GM18499 (cell line): ENCODE data around the gene CDK1.
A peak's percentile ranks its signal among the peaks of the same experiment; 100 is the strongest.
"Not testable (repeated sequence)": the region's sequence is repeated elsewhere in the genome, so short reads cannot be mapped to it uniquely, and the experiment has no call there.

Experiments
- ATAC-seq: cut with Tn5 transposase; IDR thresholded peaks from one replicate; pipeline ENCODE4 v1.9.1; 2021; ENCODE audit warnings: moderate number of reproducible peaks; ENCODE audit not compliant: insufficient read depth, unreplicated experiment

Gene CDK1

DNA sequence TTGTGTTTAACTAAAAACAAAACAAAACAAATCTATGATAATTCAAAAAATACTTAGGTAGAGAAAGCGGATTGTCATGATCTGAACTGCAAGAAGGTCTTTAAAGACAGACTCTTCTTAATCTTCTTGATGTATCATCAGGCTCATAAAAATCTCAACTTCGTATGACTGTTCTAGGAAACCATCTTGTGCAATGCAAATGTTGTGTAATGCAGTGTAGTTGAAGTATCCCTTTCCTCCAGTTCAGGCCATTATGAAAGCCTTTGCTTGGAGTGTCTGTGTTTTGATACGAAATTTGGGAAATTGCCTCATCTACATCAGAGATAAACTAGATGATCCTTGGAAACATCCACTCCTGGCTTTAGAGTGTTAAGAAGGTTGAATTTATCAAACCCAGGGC, 30.9 kb downstream of the CDK1 start:
- ATAC-seq = no peak

DNA sequence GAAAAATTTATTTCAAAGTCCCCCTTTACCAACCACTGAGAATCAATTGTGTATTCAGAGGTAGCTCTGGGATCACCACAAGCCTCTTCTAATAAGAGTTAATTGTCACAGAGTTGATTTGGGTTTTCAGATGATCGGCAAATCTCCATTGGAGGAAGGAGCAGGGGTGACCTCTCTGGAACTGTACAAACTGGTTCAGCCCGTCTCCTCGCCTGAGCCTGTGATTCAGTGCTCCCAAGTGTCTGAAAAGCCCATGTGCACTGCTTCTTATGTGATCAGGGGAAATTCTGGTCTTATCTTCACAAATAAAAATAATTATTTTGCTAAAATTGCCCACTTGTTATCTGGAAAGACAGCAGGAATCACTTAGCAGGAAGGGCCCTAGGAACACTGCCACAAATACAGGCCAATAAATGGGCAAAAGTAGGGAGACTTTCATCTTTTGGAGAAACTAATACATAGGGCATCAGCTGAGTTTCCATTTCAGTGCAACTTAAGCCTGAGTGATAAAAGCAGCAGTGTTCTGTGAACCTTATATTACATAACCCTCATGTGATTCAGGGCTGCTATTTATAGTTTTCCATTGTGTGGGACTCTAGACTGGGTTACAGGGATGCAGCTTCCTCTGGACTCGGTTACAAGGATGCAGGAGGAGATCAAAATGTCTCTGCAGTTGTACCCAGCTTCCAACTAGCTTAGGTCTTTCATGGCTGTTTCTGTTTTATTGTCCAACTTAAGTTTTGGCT, 32.3 kb downstream of the CDK1 start:
- ATAC-seq = no peak

DNA sequence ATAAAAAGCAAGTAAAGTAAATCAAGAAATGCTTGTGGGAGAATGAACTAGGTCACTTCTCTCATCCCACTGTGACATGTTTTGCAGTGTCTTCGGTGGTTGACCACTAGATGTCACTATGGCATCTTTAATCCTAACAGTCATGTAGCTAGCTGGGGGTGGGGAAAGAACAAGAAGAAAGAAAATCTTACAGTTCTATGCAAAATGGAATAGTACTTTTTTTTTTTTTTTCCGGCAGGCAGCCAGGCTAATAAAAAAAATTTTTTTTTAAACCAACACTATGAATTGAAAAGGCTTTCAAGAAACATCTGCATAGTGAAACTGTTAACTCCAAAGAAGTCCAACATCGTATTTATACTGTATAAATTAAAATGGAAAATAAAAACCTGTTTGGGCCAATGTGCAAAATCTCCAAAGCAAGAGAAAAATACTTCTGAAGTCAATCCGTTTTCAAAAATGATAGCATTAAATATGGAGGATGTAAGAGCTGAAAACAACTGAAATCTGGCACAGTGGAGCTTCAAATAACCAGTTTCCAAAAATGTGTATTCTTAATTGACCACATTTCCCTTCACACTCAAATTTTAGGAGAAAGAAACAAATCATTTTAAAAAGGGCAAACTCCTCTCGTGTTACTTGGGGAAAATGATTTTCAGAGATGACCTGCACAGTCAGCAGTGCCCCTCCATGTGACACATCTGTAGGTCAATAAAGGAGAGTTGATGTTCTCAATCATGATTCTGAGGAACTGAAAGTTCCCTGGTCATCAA, 38.5 kb downstream of the CDK1 start:
- ATAC-seq = peak; percentile 75

DNA sequence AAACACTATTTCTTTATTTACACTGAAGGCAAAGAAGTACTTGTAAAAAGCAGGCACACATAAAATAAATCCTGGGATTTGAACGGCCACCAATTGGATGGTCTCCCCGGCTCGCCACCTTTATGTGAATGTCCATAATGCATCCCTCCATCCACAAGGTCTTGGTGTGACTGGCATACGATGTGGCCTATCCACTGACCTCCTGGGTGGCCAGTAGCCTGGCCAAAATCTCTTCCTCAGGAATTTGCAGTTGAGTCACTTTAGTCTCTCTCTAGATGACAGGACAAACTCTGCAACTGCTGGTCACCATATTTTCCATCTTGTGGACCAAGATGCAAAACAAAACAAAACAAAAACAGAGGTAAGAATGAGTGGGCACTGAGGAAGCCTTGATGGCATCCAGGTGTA, 39.1 kb downstream of the CDK1 start:
- ATAC-seq = no peak

DNA sequence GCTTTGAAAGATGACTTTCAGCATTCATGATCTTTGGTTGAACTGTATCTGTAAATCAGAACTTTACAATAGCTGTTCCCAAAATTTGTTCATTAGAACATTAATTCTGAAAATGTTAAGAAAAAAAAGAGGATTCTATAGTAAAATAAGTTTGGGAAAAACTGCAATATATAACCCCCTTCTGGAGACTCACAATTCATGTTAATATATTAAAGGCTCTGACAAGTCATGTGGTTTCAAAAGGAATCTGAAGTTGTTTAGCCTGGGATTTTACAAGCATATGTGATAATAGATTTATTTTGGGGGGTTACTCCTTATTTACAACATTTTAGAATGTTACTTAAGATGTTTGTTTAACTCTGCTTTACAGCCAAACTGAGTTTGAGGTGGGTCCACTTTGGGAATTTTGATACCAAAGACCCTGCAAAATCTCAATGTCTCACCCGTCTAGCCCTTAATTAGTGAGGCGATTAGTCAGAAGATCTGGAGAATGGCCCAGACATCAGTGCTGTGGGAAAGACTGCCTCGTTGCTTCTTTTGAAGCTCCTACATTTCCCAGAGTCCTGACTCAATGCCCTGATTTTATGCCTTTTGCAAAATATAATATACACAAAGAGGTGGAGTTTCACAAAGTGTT, 40.0 kb downstream of the CDK1 start:
- no peak for ATAC-seq

DNA sequence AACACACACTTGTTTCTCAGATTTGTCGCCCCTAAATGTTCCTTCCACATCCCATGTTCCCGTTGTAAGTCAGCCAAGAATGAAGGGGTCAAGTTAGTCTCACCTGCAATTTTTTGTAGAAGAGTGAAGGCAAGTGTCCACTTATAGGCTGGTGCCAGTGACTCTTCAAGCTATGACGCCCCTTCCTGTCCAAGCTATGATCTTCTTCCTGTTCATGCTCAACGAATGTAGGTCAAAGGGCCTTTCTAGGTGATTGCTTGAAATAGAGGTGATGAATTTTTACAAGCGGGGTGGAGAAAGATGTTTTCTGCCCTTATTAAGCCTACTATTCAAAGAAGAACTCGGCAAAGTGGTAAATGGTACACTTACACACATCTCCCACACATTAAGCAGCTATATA, 41.0 kb downstream of the CDK1 start:
- ATAC-seq = no peak

DNA sequence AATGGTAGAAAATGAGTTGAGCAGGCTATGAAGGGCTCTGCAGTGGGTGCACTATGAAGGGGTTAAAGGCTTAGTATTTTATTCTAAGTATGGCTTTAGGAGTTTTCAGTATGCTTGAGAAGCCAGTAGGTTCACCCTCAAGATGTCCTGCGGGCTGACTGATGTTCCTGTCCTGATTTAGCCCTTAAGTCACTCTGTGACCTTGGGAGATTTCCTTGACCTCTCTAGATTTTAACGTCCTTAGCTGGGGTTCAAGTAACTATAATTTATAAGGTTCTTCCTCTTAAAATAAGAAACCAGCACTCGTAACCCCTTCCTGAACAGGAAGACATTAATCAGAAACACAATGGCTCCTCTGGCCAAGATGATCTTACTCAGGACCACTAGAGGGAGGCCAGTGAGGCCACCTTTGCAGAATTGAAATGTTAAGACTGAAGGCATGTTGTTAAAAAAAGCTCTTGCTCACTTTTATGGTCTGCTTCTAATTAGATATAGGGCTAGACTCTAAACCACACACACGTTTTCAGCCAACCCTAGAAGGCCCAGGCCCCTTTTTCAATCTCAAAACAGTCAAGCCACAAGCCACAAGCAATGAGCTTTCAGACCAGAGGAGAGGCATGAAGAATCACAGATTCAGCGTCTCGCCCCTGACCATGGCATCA, 41.9 kb downstream of the CDK1 start:
- peak; percentile 46 for ATAC-seq

DNA sequence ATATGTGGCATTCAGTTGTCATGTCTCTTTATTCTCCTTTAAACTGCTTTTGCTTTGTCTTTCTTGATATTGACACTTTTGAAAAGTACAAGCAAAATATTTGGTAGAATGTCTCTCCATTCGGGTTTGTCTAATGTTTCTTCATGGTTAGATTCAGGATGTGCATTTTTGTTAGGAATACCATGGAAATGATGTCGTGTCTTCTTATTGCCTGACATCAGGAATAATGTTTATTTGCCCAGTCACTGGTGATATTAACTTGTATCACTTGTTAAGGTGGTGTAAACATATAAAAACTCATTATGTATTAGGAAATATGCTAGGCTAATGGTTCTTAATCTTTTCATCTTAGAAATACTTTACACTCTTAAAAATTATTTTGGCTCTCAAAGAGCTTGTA, 43.4 kb downstream of the CDK1 start:
- no peak for ATAC-seq

DNA sequence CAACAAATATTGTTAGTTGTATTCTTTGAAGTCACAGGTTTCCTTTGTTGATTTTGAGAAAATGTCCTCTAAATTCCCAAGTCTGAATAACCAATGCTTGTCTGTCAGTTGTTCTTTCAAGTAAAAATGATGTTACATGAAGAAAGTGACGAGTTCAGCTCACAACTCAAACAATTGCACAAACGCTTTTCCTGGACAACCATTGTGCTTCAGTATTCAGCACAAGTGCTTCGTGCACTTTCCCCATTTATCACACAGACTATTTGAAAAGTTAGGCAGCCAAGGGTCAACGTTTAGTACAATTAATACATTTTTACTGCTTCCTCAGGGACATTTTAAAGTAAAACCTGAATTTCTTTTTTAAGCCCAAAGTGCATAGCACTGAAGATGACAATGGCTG, 44.5 kb downstream of the CDK1 start:
- ATAC-seq = no peak

DNA sequence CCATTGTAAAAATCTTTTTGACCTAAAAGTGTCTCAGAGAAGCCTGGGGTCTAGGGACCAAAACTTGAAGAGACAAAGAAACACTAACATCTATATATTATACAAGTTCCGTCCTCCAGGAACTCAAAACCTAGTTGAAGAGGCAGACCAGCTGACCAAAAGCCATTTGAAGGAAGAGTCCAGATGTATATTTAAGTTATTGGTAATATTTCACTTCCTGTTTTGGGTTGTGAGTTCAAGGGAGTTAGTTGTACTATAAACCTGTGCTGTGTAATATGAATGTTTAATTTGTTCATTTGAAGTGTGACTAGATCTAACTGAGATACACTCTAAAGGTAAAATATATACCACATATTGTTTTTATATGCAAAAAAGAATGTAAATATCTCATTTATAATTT, 45.0 kb downstream of the CDK1 start:
- no peak for ATAC-seq

DNA sequence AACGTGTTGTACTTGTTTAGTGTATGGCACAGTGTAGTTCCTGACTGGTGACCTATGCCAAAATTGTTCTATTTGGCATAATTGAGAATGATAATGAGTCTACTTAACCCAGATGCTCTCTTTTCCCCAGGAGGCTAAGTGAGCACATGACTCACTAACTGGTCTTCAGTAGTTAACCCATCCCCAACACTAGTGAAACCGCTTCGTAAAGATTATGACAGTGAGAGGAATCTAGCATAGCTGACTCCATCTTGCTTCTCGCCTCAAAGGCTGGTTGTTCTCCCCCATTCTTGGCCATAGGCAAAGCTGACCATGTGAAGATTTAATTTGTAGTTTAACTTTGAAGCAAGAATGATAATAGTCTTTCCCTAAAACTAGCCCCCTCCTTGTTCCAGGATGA, 47.2 kb downstream of the CDK1 start:
- no peak for ATAC-seq

DNA sequence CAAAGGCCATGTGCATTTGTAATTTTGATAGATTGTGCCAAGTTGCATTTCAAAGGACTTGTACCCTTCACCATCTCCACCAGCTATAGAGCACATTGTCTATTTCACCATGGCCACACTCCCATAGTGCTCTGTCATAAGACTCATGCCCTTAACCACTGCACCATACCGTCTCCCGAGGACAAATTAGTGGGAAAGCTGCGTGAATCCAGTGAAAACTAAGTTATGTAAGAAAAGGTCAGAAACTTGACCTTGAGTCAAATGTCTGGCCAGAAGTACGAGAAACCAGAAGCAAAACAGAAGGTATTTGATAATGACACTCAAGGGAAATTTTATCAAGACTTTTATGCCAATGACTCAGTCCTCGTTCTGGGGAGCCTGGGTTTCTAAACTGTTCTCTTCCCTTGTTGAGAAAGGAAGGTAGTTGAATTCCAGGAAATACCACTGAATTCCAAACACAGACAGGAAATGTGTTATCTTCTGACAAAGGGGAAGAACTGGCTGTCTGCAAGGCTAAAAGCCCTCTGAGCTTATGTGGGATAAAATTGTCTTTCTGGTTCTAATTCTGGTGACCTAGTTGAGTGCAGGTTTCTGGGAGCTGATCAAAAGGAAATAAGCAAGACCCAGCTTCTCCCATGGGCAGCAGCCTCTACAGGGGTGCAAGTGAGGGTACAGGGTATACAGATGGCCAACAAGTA, 49.7 kb downstream of the CDK1 start:
- ATAC-seq = no peak

DNA sequence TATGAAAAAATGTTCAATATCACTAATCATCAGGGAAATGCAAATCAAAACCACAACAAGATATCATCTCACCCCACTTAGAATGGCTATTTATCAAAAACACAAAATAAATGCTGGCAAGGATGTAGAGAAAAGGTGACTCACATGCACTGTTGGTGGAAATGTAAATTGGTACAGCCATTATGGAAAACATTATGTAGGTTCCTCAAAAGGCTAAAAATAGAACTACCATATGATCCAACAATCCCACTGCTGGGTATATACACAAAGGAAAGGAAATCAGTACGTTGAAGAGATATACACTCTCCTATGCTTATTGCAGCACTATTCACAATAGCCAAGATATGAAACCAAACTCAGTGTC, 50.2 kb downstream of the CDK1 start:
- ATAC-seq = no peak

DNA sequence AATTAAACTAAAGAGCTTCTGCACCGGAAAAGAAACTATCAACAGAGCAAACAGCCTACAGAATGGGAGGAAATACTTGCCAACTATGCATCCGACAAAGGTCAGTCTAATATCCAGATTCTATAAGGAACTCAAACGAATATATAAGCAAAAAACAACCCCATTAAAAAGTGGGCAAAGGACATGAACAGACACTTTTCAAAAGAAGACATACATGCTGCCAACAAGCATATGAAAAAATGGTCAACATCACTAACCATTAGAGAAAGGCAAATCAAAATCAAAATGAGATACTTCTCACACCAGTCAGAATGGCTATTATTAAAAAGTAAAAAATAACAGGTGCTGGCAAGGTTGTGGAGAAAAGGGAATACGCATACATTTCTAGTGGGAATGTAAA, 53.9 kb downstream of the CDK1 start:
- not testable (repeated sequence) for ATAC-seq

DNA sequence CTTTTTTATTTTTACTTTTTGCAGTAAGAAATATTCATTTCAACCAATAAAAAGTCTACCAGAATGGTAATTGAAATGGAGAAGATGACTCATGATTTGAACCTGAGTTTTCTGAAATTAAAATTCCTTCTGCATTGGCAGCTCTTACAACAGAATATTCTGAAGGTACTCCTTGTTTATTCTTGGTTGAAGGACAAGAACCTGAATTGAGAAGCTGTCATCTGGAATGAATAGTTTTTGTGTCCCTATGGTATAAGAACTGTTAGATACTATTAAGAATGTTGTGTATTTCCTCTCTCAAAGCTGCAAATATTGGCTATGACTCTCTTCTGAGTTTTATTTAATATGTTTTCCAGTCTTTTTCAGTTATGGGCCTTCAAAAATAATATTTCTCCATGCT, 56.1 kb downstream of the CDK1 start:
- no peak for ATAC-seq

DNA sequence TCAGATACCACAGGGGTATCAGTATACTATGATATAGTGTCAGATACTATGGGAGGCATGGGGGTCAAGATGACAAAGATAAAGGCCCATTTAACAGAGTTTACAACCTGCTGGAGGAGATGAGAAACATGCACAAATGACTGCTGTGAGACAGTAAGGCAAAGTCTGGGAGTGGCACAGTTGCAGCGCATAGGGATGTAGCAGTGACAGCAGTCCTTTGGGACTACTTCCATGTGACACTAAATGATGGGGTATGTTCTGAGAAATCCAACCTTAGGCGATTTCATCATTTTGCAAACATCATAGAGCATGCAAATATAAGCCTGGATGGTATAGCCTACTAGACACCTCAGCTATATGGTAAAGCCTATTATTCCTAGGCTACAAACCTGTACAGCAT, 56.8 kb downstream of the CDK1 start:
- ATAC-seq = no peak

DNA sequence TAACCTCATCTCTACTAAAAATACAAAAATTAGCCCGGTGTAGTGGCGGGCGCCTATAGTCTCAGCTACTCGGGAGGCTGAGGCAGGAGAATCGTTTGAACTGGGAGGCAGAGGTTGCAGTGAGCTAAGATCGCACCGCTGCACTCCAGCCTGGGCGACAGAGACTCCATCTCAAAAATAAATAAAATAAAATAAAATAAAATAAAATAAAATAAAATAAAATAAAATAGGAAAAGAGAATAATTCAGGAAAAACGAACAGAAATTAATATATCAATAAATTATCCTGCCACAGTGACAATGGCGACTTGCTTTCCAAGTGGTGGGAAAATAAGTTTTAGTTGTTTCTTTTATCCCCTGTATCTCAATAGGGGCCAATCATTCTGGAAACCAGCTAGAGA, 62.9 kb downstream of the CDK1 start:
- not testable (repeated sequence) for ATAC-seq

DNA sequence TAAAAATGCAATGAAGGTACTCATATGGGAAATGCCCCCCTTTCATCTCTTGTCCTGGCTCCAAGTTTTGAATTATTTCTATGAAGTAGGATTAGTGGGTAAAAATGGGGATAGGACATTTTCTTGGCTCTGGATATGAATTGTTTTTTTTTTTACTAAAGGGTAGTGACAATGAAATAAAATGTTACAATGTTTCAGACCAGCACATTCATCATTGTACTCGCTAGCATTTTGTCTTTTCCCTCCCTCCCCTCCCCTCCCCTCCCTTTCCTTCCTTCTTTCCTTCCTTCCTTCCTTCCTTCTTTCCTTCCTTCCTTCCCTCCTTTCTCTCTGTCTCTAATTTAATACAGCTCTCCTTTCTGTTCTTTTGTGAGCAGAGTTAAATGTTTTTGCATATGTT, 64.4 kb downstream of the CDK1 start:
- no peak for ATAC-seq
